Activated CD8-positive, alpha-beta T cell treated with anti-CD3 and anti-CD28 coated beads for 36 hours (primary cell): ENCODE results near the gene STX4. TPM values are rescaled to one million over a fixed set of nuclear protein-coding genes. Genes with fewer than 3 reads are reported as not detected.

ENCODE experiments used
- ATAC-seq: fragments of 200-7000 bp; cut with Tn5 transposase; one replicate; pipeline ENCODE4 v1.10.0; 2021; ENCODE audit warnings: mild to moderate bottlenecking, moderate library complexity
- CTCF ChIA-PET: fragments of 350-600 bp; sonication (Branson Sonifier 250); formaldehyde crosslinking; loops from one replicate; lab custom pipeline; 2021; ENCODE audit warnings: antibody characterized with exemption; lab: Charles Lee
- POLR2A ChIA-PET: fragments of 350-600 bp; sonication (Branson Sonifier 250); formaldehyde crosslinking; loops from one replicate; lab custom pipeline; 2021; ENCODE audit warnings: antibody characterized with exemption; lab: Charles Lee
- DNase-seq: peaks from one replicate; pipeline ENCODE4 v3.0.0-alpha.2; 2020
- H3K27ac Mint-ChIP-seq: one replicate; pipeline ENCODE4 v1.8.0; 2021; ENCODE audit warnings: mild to moderate bottlenecking, mixed read lengths
- H3K27me3 Mint-ChIP-seq: one replicate; pipeline ENCODE4 v1.8.0; 2021; ENCODE audit warnings: mixed read lengths
- H3K36me3 Mint-ChIP-seq: one replicate; pipeline ENCODE4 v1.8.0; 2021; ENCODE audit warnings: low read depth, mixed read lengths
- H3K4me1 Mint-ChIP-seq: one replicate; pipeline ENCODE4 v1.8.0; 2021; ENCODE audit warnings: low read depth, mixed read lengths
- H3K4me3 Mint-ChIP-seq: one replicate; pipeline ENCODE4 v1.8.0; 2021; ENCODE audit warnings: mild to moderate bottlenecking, moderate library complexity, mixed read lengths
- H3K9me3 Mint-ChIP-seq: one replicate; pipeline ENCODE4 v1.8.0; 2021; ENCODE audit warnings: mixed read lengths
- CTCF ChIP-seq: fragments of 200-600 bp; IDR thresholded peaks from one replicate; pipeline ENCODE4 v1.8.0; 2022; ENCODE audit warnings: antibody characterized with exemption, mild to moderate bottlenecking
- intact Hi-C: fragments of 100-400 bp; cut with micrococcal nuclease; formaldehyde crosslinking; loops from one replicate; pipeline ENCODE4 v1.10.0; 2022
- total RNA-seq, 2 experiments: library from RNA; stranded (reverse); gene quantifications; one replicate each; pipeline ENCODE4 v1.2.3, GENCODE V29; 2021

The STX4 gene
- total RNA-seq, 2 experiments from 2014 or later, result 25.2 to 27.7 TPM

DNA sequence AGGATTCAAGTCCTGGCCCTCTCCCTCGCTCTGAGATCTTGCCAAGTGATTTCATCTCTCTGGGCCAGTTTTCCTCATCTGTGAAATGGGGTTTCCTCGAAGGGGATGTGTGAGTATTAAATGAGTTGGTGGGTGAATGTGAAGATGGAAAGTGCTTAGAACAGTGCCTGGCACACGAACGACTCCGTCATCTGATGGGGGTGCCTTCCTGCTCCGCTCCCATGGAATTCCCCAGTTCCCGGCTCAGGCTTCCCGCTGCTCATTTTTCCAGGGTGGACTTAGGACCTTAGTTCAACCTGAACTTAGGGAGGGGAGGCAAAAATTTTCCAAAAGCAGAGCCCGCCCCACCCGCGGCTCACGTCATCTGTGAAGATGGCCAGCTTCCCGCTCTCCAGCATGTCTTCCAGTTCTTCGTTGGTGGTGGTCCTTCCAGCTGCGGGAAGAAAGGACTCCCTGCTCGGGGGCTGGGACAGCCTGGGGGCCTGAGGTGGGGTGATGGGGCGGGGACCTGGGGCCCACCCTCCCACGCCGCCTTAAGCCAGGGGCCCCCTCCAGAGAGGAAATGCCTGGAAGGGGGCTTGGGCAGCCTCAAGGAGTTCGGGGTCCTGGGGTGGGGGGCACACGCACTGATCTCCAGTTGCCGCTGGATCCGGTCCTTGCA is 36.9 kb upstream of the STX4 start:
- TF ChIP-seq CTCF, result no peak
- intact Hi-C loops, result no loop called here
- CTCF ChIA-PET, result interaction anchor here (1.0 to 1.3 kb wide), 4 partner anchors 12 to 152 kb away, joined by 4 to 6 read pairs (median 4); partner anchors contain the start of gene HSD3B7
- Mint-ChIP-seq H3K27ac (peak overlapping the region; percentile 39), H3K36me3 (no peaks in the 10 kb centered on the region), H3K4me3 (peak overlapping the region; percentile 78), H3K4me1 (peaks cover 13% of the 10 kb centered on the region), H3K9me3 (no peaks in the 10 kb centered on the region), H3K27me3 (no peaks in the 10 kb centered on the region)
- DNase-seq (no peak), ATAC-seq (no peak)
- POLR2A ChIA-PET, result interaction anchor here (1.0 to 1.4 kb wide), 3 partner anchors 12 to 78 kb away, joined by 3 to 5 read pairs (median 5); partner anchors contain the start of genes ZNF646 and ZNF668

- no peak for TF ChIP-seq CTCF
- ATAC-seq, result peak; percentile 98
- intact Hi-C loops, result no loop called here
- H3K36me3 Mint-ChIP-seq, result no peaks in the 10 kb centered on the region
- H3K4me1 Mint-ChIP-seq, result peaks cover 13% of the 10 kb centered on the region
- CTCF ChIA-PET, result interaction anchor here (0.7 to 1.3 kb wide), 4 partner anchors 9 to 153 kb away, joined by 3 to 6 read pairs (median 4); partner anchors contain the start of gene HSD3B7
- peak; percentile 89 for DNase-seq
- H3K27me3 Mint-ChIP-seq, result no peaks in the 10 kb centered on the region
- H3K4me3 Mint-ChIP-seq, result peak overlapping the region; percentile 78
- POLR2A ChIA-PET, result interaction anchor here (1.0 to 1.4 kb wide), 3 partner anchors 12 to 77 kb away, joined by 3 to 5 read pairs (median 5); partner anchors contain the start of genes ZNF646 and ZNF668
- H3K9me3 Mint-ChIP-seq, result no peaks in the 10 kb centered on the region
- H3K27ac Mint-ChIP-seq, result peak overlapping the region; percentile 39
Measured at GRCh38 chr16:30996985-30997724, 36.2 kb upstream of the STX4 start.

- peaks cover 11% of the 10 kb centered on the region for H3K4me1 Mint-ChIP-seq
- no peak for ATAC-seq
Measured at GRCh38 chr16:30997725-30998711, 35.3 kb upstream of the STX4 start.

More at GRCh38 chr16:30997725-30998711, 35.3 kb upstream of the STX4 start:
- no peaks in the 10 kb centered on the region for H3K36me3 Mint-ChIP-seq
- intact Hi-C loops, result no loop called here
- POLR2A ChIA-PET, result interaction anchor here (1.4 kb wide), 1 partner anchor 76 kb away, joined by 5 read pairs; the partner anchor contains the start of genes ZNF646 and ZNF668
- no peak for DNase-seq
- no peak for TF ChIP-seq CTCF
- H3K9me3 Mint-ChIP-seq, result no peaks in the 10 kb centered on the region
- H3K27ac Mint-ChIP-seq, result no peak overlapping the region
- CTCF ChIA-PET, result interaction anchor here (0.7 to 2.3 kb wide), 6 partner anchors 8 to 154 kb away, joined by 3 to 8 read pairs (median 4); partner anchors contain the start of gene HSD3B7
- peak overlapping the region; percentile 78 for H3K4me3 Mint-ChIP-seq
- H3K27me3 Mint-ChIP-seq, result no peaks in the 10 kb centered on the region
